Progenitor cell of endocrine pancreas (in vitro differentiated cells): ENCODE data around the gene APLN. TPM values are rescaled to one million over a fixed set of nuclear protein-coding genes. Genes with fewer than 3 reads are reported as not detected.

Experiments used
- DNase-seq: peaks from one replicate; pipeline ENCODE4 v3.0.0; 2021; ENCODE audit warnings: low spot score; ENCODE audit not compliant: unreplicated experiment
- H3K27ac Mint-ChIP-seq: 2 replicates; pipeline ENCODE4 v1.8.0; 2021; ENCODE audit warnings: mild to moderate bottlenecking, moderate library complexity, mixed read lengths
- H3K27me3 Mint-ChIP-seq: 2 replicates; pipeline ENCODE4 v1.8.0; 2021; ENCODE audit warnings: mixed read lengths
- H3K36me3 Mint-ChIP-seq: 2 replicates; pipeline ENCODE4 v1.8.0; 2022; ENCODE audit warnings: mixed read lengths; ENCODE audit not compliant: insufficient read depth
- H3K4me1 Mint-ChIP-seq: 2 replicates; pipeline ENCODE4 v1.8.0; 2021; ENCODE audit warnings: low read depth, mixed read lengths
- H3K4me3 Mint-ChIP-seq: 2 replicates; pipeline ENCODE4 v1.8.0; 2021; ENCODE audit warnings: low read depth, mild to moderate bottlenecking, moderate library complexity, mixed read lengths
- H3K9me3 Mint-ChIP-seq: 2 replicates; pipeline ENCODE4 v1.8.0; 2021; ENCODE audit warnings: low read depth, mixed read lengths
- total RNA-seq: library from RNA; stranded (reverse); gene quantifications from 2 replicates; pipeline ENCODE4 v1.2.1, GENCODE V29; 2021
- TF ChIP-seq, protein P1 (sequence below): fragments of 200-600 bp; sonication (generic); IDR thresholded peaks from one replicate; pipeline ENCODE4 v1.5.0; 2021; ENCODE audit warnings: antibody characterized with exemption, mild to moderate bottlenecking; ENCODE audit not compliant: unreplicated experiment

Gene APLN
- total RNA-seq, 1 donor from 2014 or later = 0.14 TPM

DNA sequence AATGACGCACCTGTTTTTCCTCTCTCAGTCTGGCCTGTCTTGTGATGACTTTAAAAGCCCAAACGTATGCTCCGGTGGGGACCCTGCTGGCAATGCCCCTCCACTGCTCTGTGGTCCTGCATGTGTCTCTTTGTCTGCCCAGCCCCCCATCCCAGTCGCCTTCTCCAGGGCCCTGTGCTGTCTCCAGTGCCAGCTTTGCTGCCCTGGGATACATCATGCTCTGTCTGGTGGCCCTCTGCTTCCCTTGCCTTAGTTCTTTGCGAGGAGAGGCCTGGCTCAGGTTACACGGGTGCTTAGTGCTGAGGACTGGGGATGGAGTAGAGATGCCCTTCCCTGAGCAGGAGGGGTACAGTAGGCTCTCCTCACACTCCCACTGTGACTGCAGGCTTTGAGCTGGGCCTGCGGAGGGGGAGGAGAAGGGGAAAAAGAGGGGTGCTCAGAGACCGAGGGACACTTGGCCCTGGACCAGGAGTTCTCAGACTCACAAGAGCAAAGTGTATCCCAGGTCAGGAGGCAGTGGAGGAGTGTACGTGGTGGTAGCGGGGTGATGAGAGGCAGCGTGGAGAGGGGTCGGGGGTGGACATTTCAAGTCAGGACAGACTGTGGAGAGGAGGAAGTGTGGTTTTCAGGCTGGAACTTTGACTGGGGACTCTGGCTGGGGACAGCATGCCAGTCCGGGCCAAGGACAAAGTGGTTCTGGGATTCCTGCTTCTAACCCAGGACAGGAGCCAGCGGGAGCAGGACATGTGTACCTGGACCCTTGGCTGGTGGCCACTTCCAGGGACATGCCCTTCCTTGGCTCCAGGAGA, 2.8 kb downstream of the APLN start:
- Mint-ChIP-seq H3K36me3 (no peaks in the 10 kb centered on the region), H3K4me1 (peaks cover 4% of the 10 kb centered on the region), H3K27ac (no peak overlapping the region), H3K27me3 (peaks cover 71% of the 10 kb centered on the region), H3K9me3 (no peaks in the 10 kb centered on the region), H3K4me3 (no peak overlapping the region)
- no peak for DNase-seq
- TF ChIP-seq, protein P1, sequence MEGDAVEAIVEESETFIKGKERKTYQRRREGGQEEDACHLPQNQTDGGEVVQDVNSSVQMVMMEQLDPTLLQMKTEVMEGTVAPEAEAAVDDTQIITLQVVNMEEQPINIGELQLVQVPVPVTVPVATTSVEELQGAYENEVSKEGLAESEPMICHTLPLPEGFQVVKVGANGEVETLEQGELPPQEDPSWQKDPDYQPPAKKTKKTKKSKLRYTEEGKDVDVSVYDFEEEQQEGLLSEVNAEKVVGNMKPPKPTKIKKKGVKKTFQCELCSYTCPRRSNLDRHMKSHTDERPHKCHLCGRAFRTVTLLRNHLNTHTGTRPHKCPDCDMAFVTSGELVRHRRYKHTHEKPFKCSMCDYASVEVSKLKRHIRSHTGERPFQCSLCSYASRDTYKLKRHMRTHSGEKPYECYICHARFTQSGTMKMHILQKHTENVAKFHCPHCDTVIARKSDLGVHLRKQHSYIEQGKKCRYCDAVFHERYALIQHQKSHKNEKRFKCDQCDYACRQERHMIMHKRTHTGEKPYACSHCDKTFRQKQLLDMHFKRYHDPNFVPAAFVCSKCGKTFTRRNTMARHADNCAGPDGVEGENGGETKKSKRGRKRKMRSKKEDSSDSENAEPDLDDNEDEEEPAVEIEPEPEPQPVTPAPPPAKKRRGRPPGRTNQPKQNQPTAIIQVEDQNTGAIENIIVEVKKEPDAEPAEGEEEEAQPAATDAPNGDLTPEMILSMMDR = no peak

GRCh38 chrX:129650821-129651510, 3.8 kb downstream of the APLN start:
- Mint-ChIP-seq H3K27ac (no peak overlapping the region), H3K36me3 (no peaks in the 10 kb centered on the region), H3K4me3 (no peak overlapping the region), H3K4me1 (peaks cover 4% of the 10 kb centered on the region), H3K27me3 (peaks cover 73% of the 10 kb centered on the region), H3K9me3 (no peaks in the 10 kb centered on the region)
- TF ChIP-seq, protein P1 = no peak
- no peak for DNase-seq

DNA sequence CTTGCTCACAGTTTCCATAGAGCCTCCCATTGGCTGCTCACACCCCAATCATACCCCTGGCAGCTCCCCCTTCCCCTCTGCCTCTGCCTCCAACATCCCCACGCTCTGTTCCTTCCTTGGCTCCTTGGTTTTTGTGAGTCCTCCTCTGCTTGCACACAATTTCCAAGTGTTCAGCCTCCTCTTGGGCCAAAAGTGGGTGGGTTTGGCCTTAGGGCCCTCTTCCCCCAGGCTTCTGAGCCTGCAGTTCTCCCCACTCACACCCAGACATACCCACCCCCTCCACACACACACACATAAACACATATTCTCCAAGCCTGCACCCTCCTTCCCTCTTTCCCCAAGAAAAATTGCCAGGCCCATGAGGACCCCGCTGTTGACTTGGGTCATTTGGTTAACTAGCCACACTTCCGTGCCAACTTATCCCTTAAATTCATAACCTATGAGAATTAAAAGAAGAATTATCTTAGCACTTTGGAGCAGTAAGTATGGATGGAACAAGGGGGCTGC, 4.5 kb downstream of the APLN start:
- Mint-ChIP-seq H3K9me3 (no peaks in the 10 kb centered on the region), H3K36me3 (no peaks in the 10 kb centered on the region), H3K4me1 (peaks cover 2% of the 10 kb centered on the region), H3K4me3 (no peak overlapping the region), H3K27me3 (peaks cover 69% of the 10 kb centered on the region), H3K27ac (no peak overlapping the region)
- TF ChIP-seq, protein P1 = no peak
- no peak for DNase-seq

- H3K4me3 Mint-ChIP-seq = no peak overlapping the region
- H3K4me1 Mint-ChIP-seq = peaks cover 2% of the 10 kb centered on the region
- peaks cover 67% of the 10 kb centered on the region for H3K27me3 Mint-ChIP-seq
- no peaks in the 10 kb centered on the region for H3K9me3 Mint-ChIP-seq
- H3K27ac Mint-ChIP-seq = no peak overlapping the region
- no peak for DNase-seq
- TF ChIP-seq, protein P1 = no peak
- no peaks in the 10 kb centered on the region for H3K36me3 Mint-ChIP-seq
Measured at GRCh38 chrX:129649268-129650182, 5.2 kb downstream of the APLN start.
